ENCODE data around the gene CCDC178.

Gene CCDC178

DNA sequence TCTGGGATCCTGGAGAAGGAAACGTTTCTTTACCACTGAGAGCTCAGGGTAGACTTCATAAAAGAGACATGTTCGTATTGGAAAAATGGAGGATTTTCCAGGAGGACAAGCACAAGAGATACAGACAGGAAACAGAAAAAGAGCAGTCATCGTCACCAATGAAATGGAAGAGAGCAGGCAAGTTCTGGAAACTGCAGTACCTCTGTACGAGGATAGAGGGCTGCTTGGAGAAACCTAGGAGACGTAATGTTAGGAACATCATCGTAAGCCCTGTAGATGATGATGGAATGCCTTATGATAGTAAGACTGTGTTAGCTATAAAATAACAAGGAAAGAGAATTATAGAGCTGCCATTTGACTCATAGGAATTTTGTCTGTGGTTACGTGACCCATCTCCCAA lies 546.6 kb downstream of the CCDC178 start:
- Histone ChIP-seq H2BK5ac (ENCODE audit: low read depth, low read length, poor library complexity) (no peak overlapping the region), H3K23ac (ENCODE audit: low read length) (no peak overlapping the region), H3K4me2 (ENCODE audit: low read length) (no peak overlapping the region), H3K79me1 (ENCODE audit: low read length) (no peaks in the 10 kb centered on the region), H4K91ac (ENCODE audit: low read depth, low read length) (no peak overlapping the region), H3K79me2 (ENCODE audit: control insufficient read depth, insufficient read depth, low read length, poor library complexity) (no peaks in the 10 kb centered on the region), H4K12ac (ENCODE audit: low read depth, low read length) (no peak overlapping the region), H3K4me3 (ENCODE audit: low read depth, low read length) (no peak overlapping the region), H3K27ac (ENCODE audit: low read depth, low read length) (no peak overlapping the region), H3K36me3 (ENCODE audit: control insufficient read depth in 1 of 2, insufficient read depth in 2 of 2, low read length in 2 of 2) (no peaks in the 10 kb centered on the region), H2AFZ (ENCODE audit: insufficient read depth, low read length, poor library complexity) (no peak overlapping the region), H3K4ac (ENCODE audit: low read depth, low read length) (no peak overlapping the region), H3K4me1 (ENCODE audit: control insufficient read depth in 1 of 2, insufficient read depth in 2 of 2, low read length in 2 of 2) (no peaks in the 10 kb centered on the region), H3K27me3 (ENCODE audit: insufficient read depth, low read length) (no peaks in the 10 kb centered on the region), H4K8ac (ENCODE audit: low read depth, low read length) (no peak overlapping the region), H3K9me3 (ENCODE audit: insufficient read depth, low read depth, low read length) (peaks cover 5% of the 10 kb centered on the region), H3K9ac (ENCODE audit: low read length) (no peak overlapping the region), H2BK120ac (ENCODE audit: insufficient read depth, low read length, poor library complexity) (no peak overlapping the region), H3K14ac (ENCODE audit: low read length) (no peak overlapping the region), H2BK12ac (ENCODE audit: low read length) (no peak overlapping the region), H3K18ac (ENCODE audit: low read length) (no peak overlapping the region), H2AK5ac (ENCODE audit: low read length) (no peak overlapping the region)
- DNase-seq = no peak
- WGBS (ENCODE audit: extremely low coverage, insufficient coverage, insufficient read length) = no CpG with 5 or more reads among the region's 7 CpGs

DNA sequence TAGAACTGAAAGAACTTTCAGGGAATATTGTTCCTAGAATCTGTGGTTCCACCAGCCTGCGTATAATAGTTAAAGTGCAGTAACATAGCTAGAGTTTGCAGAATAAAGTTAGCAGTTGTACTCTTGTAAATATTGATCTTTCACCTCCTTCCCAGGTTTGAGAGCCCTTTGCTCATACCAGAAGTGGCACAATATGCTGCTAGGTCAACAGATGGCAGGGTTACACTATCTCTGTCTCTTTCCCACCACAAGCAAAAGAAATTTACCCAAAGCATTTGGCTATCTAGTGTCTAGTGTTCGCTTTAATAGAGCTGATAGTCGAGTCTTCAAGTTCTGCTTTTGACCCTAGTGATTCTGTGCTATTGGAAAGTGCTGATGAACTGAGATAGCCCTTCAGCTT lies 548.7 kb downstream of the CCDC178 start:
- H3K4ac ChIP-seq (ENCODE audit: low read depth, low read length) = no peak overlapping the region

DNA sequence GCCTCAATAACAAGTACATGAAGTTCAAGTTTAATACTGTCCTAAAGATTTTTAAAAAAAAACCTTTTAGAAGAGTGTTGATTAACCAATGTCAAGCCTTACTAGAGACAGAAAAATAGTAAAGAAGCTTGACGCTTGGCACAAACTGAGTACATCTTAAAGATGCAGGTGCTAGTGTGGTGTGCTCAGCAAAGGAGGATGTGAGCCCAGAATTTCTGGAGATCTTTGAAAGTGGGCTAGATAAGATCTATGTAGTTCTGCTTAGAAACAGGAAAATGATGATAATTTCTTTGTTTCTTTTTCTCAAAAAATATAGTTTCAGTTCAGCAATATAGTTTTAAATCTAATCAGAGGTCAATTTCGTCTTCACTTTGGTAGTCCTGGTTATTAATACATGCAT lies 549.4 kb downstream of the CCDC178 start:
- Histone ChIP-seq H2AK5ac (ENCODE audit: low read length) (no peak overlapping the region), H4K8ac (ENCODE audit: low read depth, low read length) (no peak overlapping the region), H2BK12ac (ENCODE audit: low read length) (no peak overlapping the region), H3K79me2 (ENCODE audit: control insufficient read depth, insufficient read depth, low read length, poor library complexity) (no peaks in the 10 kb centered on the region), H3K4me2 (ENCODE audit: low read length) (no peak overlapping the region), H2BK5ac (ENCODE audit: low read depth, low read length, poor library complexity) (no peak overlapping the region), H3K27me3 (ENCODE audit: insufficient read depth, low read length) (no peaks in the 10 kb centered on the region), H3K14ac (ENCODE audit: low read length) (no peak overlapping the region), H3K4me3 (ENCODE audit: low read depth, low read length) (no peak overlapping the region), H2AFZ (ENCODE audit: insufficient read depth, low read length, poor library complexity) (no peak overlapping the region), H3K9ac (ENCODE audit: low read length) (no peak overlapping the region), H3K79me1 (ENCODE audit: low read length) (no peaks in the 10 kb centered on the region), H3K18ac (ENCODE audit: low read length) (no peak overlapping the region), H4K91ac (ENCODE audit: low read depth, low read length) (no peak overlapping the region), H3K36me3 (ENCODE audit: control insufficient read depth in 1 of 2, insufficient read depth in 2 of 2, low read length in 2 of 2) (no peaks in the 10 kb centered on the region), H3K27ac (ENCODE audit: low read depth, low read length) (no peak overlapping the region), H3K9me3 (ENCODE audit: insufficient read depth, low read depth, low read length) (no peaks in the 10 kb centered on the region), H3K4ac (ENCODE audit: low read depth, low read length) (no peak overlapping the region), H3K4me1 (ENCODE audit: control insufficient read depth in 1 of 2, insufficient read depth in 2 of 2, low read length in 2 of 2) (no peaks in the 10 kb centered on the region), H3K23ac (ENCODE audit: low read length) (no peak overlapping the region), H4K12ac (ENCODE audit: low read depth, low read length) (no peak overlapping the region), H2BK120ac (ENCODE audit: insufficient read depth, low read length, poor library complexity) (no peak overlapping the region)
- DNase-seq = no peak
- no CpG with 5 or more reads among the region's 2 CpGs for WGBS (ENCODE audit: extremely low coverage, insufficient coverage, insufficient read length)

More for the DNA sequence above, 548.7 kb downstream of the CCDC178 start:
- no peak overlapping the region for H3K9ac ChIP-seq (ENCODE audit: low read length)
- H3K14ac ChIP-seq (ENCODE audit: low read length) = no peak overlapping the region
- H3K27ac ChIP-seq (ENCODE audit: low read depth, low read length) = no peak overlapping the region
- H4K91ac ChIP-seq (ENCODE audit: low read depth, low read length) = no peak overlapping the region
- no peak overlapping the region for H2BK5ac ChIP-seq (ENCODE audit: low read depth, low read length, poor library complexity)
- no peak overlapping the region for H2BK120ac ChIP-seq (ENCODE audit: insufficient read depth, low read length, poor library complexity)
- H3K18ac ChIP-seq (ENCODE audit: low read length) = no peak overlapping the region
- WGBS (ENCODE audit: extremely low coverage, insufficient coverage, insufficient read length) = no CpG with 5 or more reads among the region's 3 CpGs
- H3K36me3 ChIP-seq (ENCODE audit: control insufficient read depth in 1 of 2, insufficient read depth in 2 of 2, low read length in 2 of 2) = no peaks in the 10 kb centered on the region
- no peaks in the 10 kb centered on the region for H3K4me1 ChIP-seq (ENCODE audit: control insufficient read depth in 1 of 2, insufficient read depth in 2 of 2, low read length in 2 of 2)
- no peak overlapping the region for H4K12ac ChIP-seq (ENCODE audit: low read depth, low read length)
- H3K4me2 ChIP-seq (ENCODE audit: low read length) = no peak overlapping the region
- DNase-seq = no peak
- H3K23ac ChIP-seq (ENCODE audit: low read length) = no peak overlapping the region
- H4K8ac ChIP-seq (ENCODE audit: low read depth, low read length) = no peak overlapping the region
- no peak overlapping the region for H3K4me3 ChIP-seq (ENCODE audit: low read depth, low read length)
- H2AK5ac ChIP-seq (ENCODE audit: low read length) = no peak overlapping the region
- H3K79me1 ChIP-seq (ENCODE audit: low read length) = no peaks in the 10 kb centered on the region
- no peaks in the 10 kb centered on the region for H3K27me3 ChIP-seq (ENCODE audit: insufficient read depth, low read length)
- H2BK12ac ChIP-seq (ENCODE audit: low read length) = no peak overlapping the region
- H3K79me2 ChIP-seq (ENCODE audit: control insufficient read depth, insufficient read depth, low read length, poor library complexity) = no peaks in the 10 kb centered on the region
- H2AFZ ChIP-seq (ENCODE audit: insufficient read depth, low read length, poor library complexity) = no peak overlapping the region
- H3K9me3 ChIP-seq (ENCODE audit: insufficient read depth, low read depth, low read length) = no peaks in the 10 kb centered on the region

DNA sequence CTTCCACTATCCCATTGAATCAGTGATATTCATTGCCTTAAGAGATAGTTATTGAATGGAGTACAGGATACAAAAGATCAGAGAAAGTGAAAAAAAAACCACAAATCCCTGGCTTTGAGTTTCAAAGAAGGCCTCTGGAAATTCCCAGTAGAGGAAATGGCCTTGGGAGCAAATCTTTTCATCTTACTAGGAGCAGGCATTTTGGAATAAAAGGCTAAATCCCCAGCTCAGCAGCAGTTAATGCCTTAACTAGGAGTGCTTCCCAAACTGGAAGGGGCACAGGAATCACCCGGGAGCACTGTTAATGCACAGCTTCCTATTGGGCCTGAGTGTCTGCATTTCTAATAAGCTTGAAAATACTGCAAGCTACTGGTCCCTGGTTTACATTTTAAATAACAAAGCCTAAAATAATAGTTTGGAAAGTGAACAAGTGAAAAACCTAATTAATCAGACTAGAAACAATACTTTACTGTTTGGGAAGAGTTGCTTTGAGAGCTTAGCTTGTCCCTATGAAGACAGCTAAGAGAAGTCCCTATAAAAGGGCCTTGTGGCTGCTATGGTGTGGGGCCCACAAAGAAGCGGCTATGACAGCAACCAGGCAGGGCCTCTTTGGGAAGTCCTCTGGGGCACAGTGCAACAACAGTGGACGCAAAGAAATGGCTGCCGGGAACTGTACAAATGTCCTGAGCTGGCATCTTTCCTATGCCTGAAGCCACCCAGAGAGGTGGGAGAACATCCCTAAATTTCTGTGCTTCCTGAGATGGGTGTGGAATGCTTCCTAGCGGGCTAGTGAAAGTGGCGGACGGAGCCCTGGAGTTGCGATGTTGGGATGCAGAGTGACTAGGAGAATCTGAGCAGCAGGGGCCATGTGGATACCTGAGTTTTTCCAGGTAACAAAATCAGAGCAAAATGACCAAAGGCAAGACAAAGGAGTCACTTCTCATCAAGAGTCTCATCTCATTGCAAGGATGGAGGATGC lies 550.6 kb downstream of the CCDC178 start:
- Histone ChIP-seq H3K4me1 (ENCODE audit: control insufficient read depth in 1 of 2, insufficient read depth in 2 of 2, low read length in 2 of 2) (no peaks in the 10 kb centered on the region), H2AK5ac (ENCODE audit: low read length) (no peak overlapping the region), H3K23ac (ENCODE audit: low read length) (no peak overlapping the region), H3K18ac (ENCODE audit: low read length) (no peak overlapping the region), H2BK5ac (ENCODE audit: low read depth, low read length, poor library complexity) (no peak overlapping the region), H4K8ac (ENCODE audit: low read depth, low read length) (no peak overlapping the region), H3K27me3 (ENCODE audit: insufficient read depth, low read length) (no peaks in the 10 kb centered on the region), H2BK12ac (ENCODE audit: low read length) (no peak overlapping the region), H3K79me2 (ENCODE audit: control insufficient read depth, insufficient read depth, low read length, poor library complexity) (no peaks in the 10 kb centered on the region), H3K36me3 (ENCODE audit: control insufficient read depth in 1 of 2, insufficient read depth in 2 of 2, low read length in 2 of 2) (no peaks in the 10 kb centered on the region), H3K9me3 (ENCODE audit: insufficient read depth, low read depth, low read length) (no peaks in the 10 kb centered on the region), H4K91ac (ENCODE audit: low read depth, low read length) (no peak overlapping the region), H3K4ac (ENCODE audit: low read depth, low read length) (no peak overlapping the region), H3K4me2 (ENCODE audit: low read length) (no peak overlapping the region), H2AFZ (ENCODE audit: insufficient read depth, low read length, poor library complexity) (no peak overlapping the region), H3K27ac (ENCODE audit: low read depth, low read length) (no peak overlapping the region), H3K9ac (ENCODE audit: low read length) (no peak overlapping the region), H3K14ac (ENCODE audit: low read length) (no peak overlapping the region), H4K12ac (ENCODE audit: low read depth, low read length) (no peak overlapping the region), H3K79me1 (ENCODE audit: low read length) (no peaks in the 10 kb centered on the region), H2BK120ac (ENCODE audit: insufficient read depth, low read length, poor library complexity) (no peak overlapping the region), H3K4me3 (ENCODE audit: low read depth, low read length) (no peak overlapping the region)
- WGBS (ENCODE audit: extremely low coverage, insufficient coverage, insufficient read length) = no CpG with 5 or more reads among the region's 8 CpGs
- no peak for DNase-seq
